HG02973 (cell line): ENCODE measurements around the gene EMP2.
A peak's percentile ranks its signal among the peaks of the same experiment; 100 is the strongest.
"Not testable (repeated sequence)": the region's sequence is repeated elsewhere in the genome, so short reads cannot be mapped to it uniquely, and the experiment has no call there.

ENCODE experiments used
- ATAC-seq: cut with Tn5 transposase; IDR thresholded peaks from one replicate; pipeline ENCODE4 v1.9.1; 2021; ENCODE audit warnings: moderate library complexity; ENCODE audit not compliant: unreplicated experiment

Gene EMP2

DNA sequence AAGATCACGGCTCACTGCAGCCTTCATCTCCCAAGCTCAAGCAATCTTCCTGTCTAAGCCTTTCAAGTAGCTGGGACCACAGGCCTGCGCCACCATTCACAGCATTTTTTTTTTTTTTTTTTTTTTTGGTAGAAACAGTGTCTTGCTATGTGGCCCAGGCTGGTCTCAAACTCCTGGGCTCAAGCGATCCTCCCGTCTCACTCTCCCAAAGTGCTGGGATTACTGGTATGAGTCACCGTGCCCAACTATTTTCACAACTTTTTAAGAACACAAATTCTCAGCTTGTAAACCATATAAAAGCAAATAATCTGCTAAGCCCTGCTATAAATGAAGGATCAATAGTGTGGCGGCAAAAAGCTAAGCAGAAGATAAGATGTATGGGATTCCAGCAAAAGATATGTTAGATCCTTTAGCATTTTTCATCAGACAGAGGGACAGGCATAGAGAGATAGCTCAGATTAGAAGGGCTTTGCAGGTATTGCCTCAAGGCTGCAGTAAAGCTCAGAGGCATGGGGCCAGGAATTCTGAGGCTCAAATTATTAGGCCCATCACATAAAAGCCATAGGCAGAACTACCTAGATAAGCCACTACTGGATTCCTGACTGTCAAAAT, 55.1 kb downstream of the EMP2 start:
- no peak for ATAC-seq

DNA sequence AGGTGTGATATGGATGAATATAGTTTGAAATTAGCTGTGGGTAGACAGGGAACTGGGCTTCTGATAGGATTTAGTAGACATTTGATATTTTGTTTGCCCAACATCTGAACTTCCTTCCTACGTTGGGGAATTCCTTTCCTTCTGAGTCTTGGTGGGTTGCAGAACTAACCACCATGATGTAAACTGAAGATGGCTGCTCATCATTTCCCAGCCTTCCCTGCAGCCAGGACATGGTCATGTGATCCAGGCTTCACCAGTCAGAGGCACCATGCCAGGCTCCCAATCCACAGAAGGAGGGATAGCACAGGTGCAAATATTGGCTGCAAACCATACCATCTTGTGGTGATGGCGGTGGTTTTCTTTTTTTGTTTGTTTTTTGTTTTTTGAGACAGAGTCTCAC, 57.4 kb downstream of the EMP2 start:
- ATAC-seq = no peak

DNA sequence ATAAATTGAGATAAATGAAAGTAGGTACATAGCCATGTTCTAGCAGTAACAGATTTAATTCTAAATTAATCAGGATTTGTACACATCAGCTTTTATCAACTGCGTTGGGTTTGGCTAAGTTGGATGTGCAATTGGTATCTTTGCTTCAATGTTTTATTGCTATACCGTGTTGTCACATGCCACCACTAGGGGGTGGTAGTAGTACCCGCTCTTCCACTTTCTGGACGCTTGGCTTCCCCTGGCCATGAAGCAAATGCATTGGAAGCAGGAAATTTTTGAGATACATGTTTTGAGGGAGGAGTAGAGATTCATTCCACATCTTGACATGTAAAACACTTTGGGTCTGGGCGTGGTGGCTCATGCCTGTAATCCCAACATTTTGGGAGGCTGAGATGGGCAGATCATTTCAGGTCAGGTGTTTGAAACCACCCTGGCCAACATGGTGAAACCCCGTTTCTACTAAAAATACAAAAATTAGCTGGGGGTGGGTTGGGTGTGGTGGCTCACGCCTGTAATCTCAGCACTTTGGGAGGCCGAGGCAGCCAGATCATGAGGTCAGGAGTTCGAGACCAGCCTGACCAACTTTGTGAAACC, 58.6 kb downstream of the EMP2 start:
- no peak for ATAC-seq

DNA sequence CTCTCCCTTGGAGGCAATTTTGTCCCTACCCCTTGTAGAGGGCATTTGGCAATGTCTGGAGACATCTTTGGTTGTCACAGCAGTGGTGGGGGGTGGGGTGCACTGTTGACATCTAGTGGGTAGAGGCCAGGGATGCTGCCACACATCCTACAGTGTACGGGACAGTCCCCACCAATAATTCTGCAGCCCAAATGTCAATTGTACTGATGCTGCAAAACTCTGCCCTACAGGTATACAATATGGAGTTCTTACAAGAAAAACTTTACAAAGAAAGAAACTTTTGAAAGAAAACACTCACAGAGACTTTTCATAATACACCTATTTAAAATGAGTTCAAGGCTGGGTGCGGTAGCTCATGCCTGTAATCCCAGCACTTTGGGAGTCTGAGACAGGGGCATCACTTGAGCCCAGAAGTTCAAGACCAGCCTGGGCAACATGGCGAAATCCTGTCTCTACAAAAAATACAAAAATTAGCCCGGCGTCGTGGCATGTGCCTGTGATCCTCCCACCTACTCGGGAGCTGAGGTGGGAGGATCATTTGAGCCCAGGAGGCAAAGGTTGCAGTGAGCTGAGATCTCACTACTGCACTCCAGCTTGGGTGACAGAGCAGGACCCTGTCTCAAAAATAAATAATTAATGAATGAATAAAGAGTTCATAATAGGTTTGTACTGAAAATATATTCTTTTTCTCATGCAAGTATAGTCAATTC, 59.4 kb downstream of the EMP2 start:
- no peak for ATAC-seq

DNA sequence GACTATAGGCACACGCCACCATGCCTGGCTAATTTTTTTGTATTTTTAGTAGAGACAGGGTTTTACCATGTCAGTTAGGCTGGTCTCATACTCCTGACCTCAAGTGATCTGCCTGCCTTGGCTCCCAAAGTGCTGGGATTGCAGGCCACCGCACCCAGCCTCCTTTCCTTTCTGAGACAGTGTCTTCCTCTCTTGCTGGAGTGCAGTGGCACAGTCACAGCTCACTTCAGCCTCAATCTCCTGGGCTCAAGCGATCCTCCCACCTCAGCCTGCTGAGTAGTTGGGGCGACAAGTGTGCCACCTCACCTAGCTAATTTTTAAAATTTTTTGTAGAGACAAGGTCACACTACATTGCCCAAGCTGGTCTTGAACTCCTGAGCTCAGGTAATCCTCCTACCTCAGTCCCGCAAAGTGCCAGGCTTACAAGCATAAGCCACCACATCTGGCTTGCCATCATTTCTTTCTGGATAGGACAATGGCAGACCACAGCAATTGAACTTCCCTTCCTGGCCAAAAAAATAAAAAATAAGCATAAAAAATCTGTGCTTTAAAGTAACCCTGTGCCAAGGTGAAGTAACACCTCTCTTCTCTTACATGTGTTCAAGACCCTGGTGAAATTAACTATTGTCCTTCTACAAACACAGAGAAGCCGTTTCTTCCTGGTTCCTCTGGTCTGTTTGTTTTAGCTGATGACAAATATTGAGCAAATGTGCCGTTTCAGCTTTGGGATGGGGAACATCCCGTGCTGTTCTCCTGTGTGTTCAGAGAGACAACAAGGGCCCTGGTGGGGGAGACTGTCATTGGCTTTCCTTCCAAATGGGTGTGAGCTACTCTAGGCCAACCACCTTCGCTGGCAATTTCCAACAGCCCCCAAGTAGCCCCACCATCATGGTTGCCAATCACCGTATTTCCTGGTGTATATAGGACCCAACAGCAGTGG, 60.2 kb downstream of the EMP2 start:
- no peak for ATAC-seq

DNA sequence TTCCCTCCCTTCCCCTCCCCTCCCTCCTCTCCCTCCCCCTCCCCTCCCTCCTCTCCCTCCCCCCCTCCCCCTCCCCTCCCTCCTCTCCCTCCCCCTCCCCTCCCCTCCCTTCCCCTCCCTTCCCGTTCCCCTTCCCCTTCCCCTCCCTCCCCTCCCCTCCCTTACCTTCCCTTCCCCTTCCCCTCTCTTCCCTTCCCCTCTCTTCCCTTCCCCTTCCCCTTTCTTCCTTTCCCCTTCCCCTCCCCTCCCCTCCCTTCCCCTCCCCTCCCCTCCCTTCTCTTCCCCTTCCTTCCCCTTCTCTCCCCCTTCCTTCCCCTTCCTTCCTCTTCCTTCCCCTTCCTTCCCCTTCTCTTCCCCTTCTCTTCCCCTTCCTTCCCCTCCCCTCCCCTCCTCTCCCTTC, 61.1 kb downstream of the EMP2 start:
- ATAC-seq = no peak

DNA sequence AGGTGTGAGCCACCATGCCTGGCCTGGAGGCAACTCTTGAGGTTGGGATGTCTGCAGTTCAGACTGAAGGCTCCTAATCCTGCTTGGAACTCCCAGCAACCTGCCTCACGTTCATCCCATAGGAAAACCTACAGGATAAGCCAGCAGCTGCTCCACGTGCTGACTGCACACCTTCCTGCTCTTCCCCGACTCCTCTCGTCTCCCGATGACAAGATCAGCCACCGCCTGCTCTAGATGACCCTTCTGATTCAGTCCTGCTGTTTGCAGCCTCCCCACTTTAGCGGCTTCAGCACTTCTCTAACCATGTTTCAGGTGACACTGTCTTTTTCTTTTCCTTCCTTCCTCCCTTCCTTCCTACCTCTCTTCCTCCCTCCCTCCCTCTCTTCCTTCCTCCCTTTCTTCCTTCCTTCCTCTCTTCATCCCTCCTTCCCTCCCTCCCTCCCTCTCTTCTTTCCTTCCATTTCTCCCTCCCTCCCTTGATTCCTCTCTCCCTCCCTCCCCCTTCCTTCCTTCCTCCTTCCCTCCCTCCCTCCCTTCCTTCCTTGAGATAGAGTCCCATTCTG, 61.8 kb downstream of the EMP2 start:
- no peak for ATAC-seq

DNA sequence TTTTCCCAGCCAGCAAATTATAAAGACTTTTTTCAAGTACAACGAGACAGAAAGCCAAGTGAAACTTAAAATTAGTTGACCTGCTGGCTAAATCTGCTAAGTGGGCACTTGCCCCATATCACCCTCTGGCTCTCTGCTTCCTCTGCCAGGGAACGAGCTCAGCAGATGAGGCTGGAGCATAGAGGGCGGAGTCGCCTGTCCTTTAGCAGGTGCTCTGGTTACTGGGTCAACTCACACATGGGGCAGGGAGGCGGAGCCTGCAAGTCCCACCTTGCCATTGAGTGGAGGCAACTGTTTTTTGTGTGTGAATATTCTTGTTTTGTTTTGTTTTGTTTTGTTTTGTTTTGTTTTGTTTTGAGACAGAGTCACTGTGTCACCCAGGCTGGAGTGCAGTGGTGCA, 62.5 kb downstream of the EMP2 start:
- ATAC-seq = no peak

DNA sequence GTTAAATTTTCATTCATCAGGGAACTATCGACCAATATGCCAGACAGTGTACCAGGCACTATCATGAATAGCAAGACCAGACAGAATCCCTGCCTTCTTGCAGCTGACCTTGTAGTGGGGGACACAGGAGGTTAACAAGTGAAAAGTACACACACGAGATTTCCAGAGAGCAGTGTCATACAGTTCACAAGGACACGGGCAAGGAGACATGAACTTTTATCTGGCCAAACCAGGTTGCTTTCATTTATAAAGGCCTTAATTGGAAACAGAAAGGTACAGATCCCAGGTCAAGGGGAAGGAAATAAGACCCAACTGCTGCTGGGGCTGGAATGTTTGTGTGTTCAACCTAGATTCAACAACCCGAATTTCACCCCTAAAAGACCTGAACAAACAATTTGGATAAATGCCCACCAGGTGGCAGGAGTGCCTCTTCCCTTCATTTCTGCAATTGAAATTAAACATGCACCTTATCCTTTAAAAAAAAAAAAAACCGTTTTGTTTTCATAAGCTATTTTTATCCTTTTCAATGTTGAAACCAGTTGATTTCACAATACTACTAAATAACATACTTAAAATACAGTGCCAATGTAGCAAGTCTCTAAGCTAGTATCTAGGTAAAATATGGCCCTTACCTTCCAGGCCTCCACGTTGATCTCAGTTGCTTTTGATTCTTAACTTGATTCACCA, 65.9 kb downstream of the EMP2 start:
- no peak for ATAC-seq

DNA sequence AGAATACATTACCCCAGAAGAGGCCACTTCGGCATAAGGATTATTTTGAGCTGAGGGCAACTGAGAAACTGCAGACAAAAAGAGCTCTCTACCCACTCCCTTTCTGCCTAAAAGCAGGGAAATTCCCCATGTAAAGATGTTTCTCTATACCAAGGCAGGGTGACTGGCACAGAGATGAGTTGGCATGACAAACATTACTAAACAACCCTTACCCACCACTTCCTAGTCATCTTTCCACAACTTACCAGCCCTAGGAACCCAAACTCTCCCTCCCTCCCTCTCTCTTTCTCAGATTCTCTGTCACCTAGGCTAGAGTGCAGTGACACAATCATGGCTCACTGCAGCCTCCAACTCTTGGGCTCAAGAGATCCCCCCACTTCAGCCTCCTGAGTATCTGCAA, 68.6 kb downstream of the EMP2 start:
- ATAC-seq = no peak

DNA sequence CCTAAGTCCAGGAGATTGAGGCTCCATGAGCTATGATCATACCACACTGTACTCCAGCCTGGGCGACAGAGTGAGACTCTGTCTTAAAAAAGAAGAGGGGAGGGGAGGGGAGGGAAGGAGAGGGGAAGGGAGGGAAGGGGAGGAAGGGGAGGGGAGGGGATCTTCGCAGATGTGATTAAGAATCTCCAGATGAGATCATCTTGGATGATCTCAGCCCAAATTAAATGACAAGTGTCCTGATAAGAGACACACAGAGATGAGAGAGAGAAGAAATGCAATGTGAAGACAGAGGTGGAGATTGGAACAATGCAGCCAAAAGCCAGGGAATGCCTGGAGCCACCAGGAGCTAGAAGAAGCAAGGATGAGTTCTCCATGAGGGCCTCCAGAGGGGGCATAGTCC, 70.1 kb downstream of the EMP2 start:
- ATAC-seq = no peak

DNA sequence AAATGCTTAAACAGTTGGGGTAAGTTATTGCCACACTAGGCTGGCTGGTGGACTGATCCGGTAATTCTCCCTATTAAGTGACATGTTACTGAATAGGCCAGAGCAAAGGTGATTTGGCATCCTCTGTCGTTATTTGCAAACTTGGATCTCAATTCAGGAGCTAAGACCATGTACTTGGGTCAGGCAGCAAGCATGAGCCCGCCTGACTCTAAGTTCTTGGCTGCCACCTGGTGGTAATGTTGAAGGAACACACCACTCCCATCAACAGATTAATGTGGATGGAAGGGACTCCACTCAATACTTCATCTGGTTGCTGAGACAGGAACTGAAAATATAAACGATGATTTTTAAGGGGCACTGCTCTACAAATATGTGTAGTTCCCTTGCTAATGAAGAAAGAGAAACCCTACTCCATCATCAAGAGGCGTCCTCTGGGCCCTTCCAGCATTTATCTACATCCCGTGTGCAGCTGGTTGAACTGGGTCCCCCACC, 70.8 kb downstream of the EMP2 start:
- ATAC-seq = peak; percentile 83

DNA sequence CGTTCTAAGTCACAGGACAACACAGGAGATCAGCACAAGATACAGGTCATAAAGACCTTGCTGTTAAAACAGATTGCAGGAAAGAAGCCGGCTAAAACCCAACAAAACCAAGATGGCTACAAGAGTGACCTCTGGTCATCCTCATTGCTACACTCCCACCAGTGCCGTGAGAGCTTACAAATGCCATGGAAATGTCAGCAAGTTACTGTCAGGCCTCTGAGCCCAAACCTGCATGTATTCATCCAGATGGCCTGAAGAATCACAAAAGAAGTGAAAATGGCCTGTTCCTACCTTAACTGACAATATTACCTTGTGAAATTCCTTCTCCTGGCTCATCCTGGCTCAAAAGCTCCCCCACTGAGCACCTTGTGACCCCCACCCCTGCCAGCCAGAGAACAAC, 75.1 kb downstream of the EMP2 start:
- not testable (repeated sequence) for ATAC-seq

DNA sequence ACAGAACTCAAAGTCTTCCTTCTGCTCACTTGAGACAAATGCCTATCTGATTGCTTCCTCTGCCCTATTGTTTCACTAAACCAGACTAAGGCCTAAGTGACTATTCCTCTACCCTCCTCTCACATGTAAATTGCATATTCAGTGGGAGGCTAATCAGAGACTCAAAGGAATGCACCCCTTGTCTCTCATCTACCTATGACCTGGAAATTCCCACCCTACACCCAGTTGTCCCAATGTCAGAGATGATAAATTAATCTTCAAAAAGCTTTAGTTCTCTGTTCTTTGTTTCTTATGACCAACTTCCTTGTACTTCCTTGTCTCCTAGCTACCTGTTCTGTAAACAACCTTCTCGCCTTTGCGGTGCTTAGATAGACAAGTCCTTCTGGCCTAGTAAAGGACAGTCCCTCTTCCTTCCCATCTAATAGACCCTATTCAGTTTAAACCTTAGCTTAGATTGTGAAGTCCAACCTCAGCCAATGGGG, 76.0 kb downstream of the EMP2 start:
- no peak for ATAC-seq

DNA sequence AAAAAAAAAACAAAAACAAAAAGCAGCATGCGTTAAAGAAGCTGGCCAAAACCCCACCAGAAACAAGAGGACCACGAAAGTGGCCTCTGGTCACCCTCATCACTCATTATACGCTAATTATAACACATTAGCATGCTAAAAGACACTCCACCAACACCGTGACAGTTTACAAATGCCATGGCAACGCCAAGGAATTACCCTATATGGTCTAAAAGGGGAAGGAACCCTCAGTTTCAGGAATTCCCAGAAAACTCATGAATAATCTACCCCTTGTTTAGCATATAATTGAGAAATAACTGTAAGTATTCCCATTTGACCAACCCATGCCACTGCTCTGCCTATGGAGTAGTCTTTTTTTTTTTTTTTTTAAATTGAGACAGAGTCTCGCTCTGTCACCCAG, 77.6 kb downstream of the EMP2 start:
- ATAC-seq = no peak

DNA sequence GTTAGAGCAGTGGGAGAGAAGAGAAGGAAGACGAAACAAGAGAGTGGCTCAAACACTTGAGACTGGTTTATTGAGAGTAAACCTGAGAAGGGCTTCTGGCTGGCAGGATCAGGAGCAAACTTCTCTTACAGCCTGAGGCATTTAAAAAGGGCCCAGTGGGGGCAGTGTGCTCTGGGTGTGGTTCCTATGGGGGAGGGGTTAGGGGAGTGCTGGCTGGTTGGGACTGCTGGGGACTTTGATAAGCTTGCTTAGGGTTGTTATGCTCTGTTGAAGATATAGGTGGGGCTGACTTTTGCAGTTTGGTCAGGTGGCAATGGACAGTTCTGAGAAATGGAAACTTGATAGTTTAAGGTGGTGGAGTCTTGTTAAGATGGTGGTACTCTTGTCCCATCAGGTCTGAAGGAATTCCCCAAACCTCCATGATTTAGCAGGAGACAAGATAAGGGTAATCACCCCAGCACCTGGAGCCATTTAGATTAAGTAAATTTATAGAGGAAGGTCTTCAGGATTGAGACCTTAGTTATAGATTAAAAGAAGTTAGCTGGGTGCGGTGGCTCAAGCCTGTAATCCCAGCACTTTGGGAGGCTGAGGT, 79.3 kb downstream of the EMP2 start:
- no peak for ATAC-seq

DNA sequence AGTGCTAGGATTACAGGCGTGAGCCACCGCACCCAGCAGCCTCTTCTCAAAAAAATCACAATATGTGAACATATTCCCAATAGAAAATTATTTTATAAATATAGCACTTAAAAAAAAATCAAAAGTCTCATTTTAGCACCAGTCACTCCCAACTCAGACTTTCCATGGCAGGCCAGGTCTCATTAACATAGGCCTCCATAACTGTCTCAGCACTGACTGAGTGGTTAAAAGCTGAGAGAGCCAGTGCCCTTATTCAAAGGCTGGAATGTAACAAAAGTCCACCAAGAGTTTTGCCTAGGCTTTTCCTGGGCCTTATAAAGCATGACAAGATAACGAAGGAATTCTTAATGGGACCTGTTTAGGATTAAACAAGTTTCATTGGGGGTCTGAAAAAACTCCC, 79.8 kb downstream of the EMP2 start:
- ATAC-seq = no peak

DNA sequence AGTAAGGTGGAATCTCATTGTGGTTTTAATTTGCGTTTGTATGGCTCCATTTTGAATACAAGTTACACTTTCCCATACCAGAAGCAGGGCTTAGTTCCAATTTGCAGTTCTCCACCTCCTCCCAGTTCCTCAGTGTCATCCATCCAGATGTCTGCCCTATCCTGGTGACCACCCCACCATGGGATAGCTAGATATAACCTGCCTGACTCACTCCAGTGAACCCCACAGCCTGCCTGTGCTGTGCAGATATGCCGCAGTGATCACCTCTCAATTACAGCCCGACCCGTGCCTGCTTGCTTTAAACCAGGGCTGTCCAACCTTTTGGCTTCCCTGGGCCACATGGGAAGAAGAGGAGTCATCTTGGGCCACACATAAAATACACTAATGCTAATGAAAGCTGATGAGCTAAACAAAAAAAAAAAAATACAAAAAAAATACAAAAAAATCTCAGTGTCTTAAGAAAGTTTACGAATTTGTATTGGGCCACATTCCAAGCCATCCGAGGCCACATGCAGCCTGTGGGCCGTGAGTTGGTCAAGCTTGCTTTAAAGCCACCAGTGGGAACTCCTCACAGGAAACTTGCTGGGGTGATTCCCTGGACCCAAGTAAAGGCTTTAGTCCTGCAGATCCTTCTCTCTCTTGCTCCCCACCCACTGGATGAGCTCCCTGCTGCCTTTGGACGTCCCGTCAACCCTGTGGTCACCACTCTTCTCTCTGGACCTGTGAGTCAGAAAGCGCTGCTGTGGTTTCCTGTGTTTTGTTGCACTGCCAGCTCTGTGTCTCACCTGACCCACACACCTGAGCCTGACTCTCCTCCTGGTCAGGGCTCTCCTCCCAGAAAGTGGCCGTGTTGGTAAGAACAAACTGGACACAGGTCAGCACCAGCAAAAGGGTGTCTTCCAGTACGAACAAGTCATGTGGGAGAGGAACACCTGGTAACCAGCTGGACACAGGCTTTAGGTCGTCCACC, 83.0 kb downstream of the EMP2 start:
- no peak for ATAC-seq

DNA sequence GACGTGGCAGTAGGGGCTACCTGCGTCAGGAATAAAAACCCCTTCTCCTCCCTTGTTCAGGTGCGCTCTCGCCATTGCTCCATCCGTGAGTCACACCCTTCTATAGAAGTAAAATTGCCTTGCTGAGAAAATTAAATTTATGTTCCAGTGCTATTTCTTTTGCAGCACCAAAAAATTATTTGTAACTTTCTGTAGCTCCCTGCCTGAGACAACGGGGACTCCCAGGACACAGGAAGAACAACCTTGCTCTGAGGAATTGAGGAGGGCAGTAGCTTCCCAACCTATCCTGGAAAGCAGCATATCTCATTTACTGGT, 85.4 kb downstream of the EMP2 start:
- ATAC-seq = no peak
